NB4 (cell line): Measurements from ENCODE around the gene C12orf76.
"Not testable (repeated sequence)": the region's sequence is repeated elsewhere in the genome, so short reads cannot be mapped to it uniquely, and the experiment has no call there.

Source experiments
- DNase-seq: peaks from one replicate; pipeline ENCODE4 v3.0.0; 2010; ENCODE audit warnings: low read depth
- H3K4me3 ChIP-seq: one replicate; pipeline ENCODE4 v1.5.1; 2011; ENCODE audit warnings: mild to moderate bottlenecking, low read depth, low read length, moderate library complexity
- CTCF ChIP-seq: IDR thresholded peaks from one replicate; pipeline ENCODE4 v1.5.1; 2012; ENCODE audit warnings: low read depth, low read length
- MAX ChIP-seq: IDR thresholded peaks from 2 replicates; pipeline ENCODE4 v1.6.1; 2011; ENCODE audit warnings: low read depth, low read length
- MYC ChIP-seq: IDR thresholded peaks from 2 replicates; pipeline ENCODE4 v1.6.1; 2011; ENCODE audit warnings: low read depth, low read length
- POLR2A ChIP-seq: IDR thresholded peaks from 2 replicates; pipeline ENCODE4 v1.6.1; 2011; ENCODE audit warnings: mild to moderate bottlenecking; ENCODE audit not compliant: insufficient read length; ENCODE audit errors: extremely low read depth

The C12orf76 gene

GRCh38 chr12:110048242-110049027 is at the start of gene C12orf76:
Gene C12orf76, minus strand, starts transcription at chr12:110048522. Its CDS starts 27 bp downstream, at chr12:110048495.
- no peak for TF ChIP-seq CTCF
- TF ChIP-seq POLR2A: peak; percentile 67
- peak within 1 kb of the TSS; percentile 89 for H3K4me3 ChIP-seq
- peak; percentile 100 for DNase-seq

- H3K4me3 ChIP-seq: no peak overlapping the region
- DNase-seq: no peak
- TF ChIP-seq POLR2A (no peak), MYC (no peak), CTCF (no peak), MAX (no peak)
These were observed 45.4 kb upstream of the C12orf76 start for GRCh38 chr12:110093631-110094311.

- TF ChIP-seq MYC (no peak), CTCF (no peak), MAX (no peak), POLR2A (no peak)
- H3K4me3 ChIP-seq: no peak overlapping the region
- DNase-seq: no peak
These were observed 42.9 kb upstream of the C12orf76 start for GRCh38 chr12:110091136-110091711.

GRCh38 chr12:110090266-110091135 is 42.2 kb upstream of the C12orf76 start:
- TF ChIP-seq CTCF (no peak), POLR2A (no peak), MYC (no peak), MAX (no peak)
- DNase-seq: no peak
- H3K4me3 ChIP-seq: no peak overlapping the region

GRCh38 chr12:110088936-110089335 is 40.6 kb upstream of the C12orf76 start:
- TF ChIP-seq CTCF (no peak), MAX (no peak), POLR2A (no peak), MYC (no peak)
- no peak overlapping the region for H3K4me3 ChIP-seq
- peak; percentile 71 for DNase-seq

GRCh38 chr12:110088216-110088615 is 39.9 kb upstream of the C12orf76 start:
- not testable (repeated sequence) for DNase-seq, H3K4me3 ChIP-seq
